ENCODE data around the gene NOS3.

The NOS3 gene

GRCh38 chr7:150980663-150981062 lies 10.2 kb upstream of the NOS3 start:
- DNase-seq: no peak

- no peak for DNase-seq
These were observed 9.2 kb upstream of the NOS3 start for GRCh38 chr7:150981644-150982043.

- DNase-seq: no peak
These were observed 8.5 kb upstream of the NOS3 start for GRCh38 chr7:150982351-150982750.

GRCh38 chr7:150983893-150984368 lies 6.9 kb upstream of the NOS3 start:
- DNase-seq: peak; percentile 42

GRCh38 chr7:150986099-150986512 lies 4.7 kb upstream of the NOS3 start:
- DNase-seq: peak; percentile 44

GRCh38 chr7:150986556-150986955 lies 4.3 kb upstream of the NOS3 start:
- DNase-seq: no peak

- DNase-seq: peak; percentile 60
These were observed 2.3 kb upstream of the NOS3 start for GRCh38 chr7:150988230-150989226.

GRCh38 chr7:150989456-150989855 lies 1.4 kb upstream of the NOS3 start:
- DNase-seq: no peak

GRCh38 chr7:150992051-150992640 lies 1.3 kb downstream of the NOS3 start:
- no peak for DNase-seq

- no peak for DNase-seq
These were observed 2.1 kb downstream of the NOS3 start for GRCh38 chr7:150992833-150993302.

- DNase-seq: no peak
These were observed 2.7 kb downstream of the NOS3 start for GRCh38 chr7:150993511-150993910.

- DNase-seq: no peak
These were observed 3.5 kb downstream of the NOS3 start for GRCh38 chr7:150994141-150994837.

- DNase-seq: no peak
These were observed 4.2 kb downstream of the NOS3 start for GRCh38 chr7:150994838-150995510.

- DNase-seq: no peak
These were observed 5.7 kb downstream of the NOS3 start for GRCh38 chr7:150996376-150997074.

GRCh38 chr7:150997075-150997511 lies 6.3 kb downstream of the NOS3 start:
- DNase-seq: no peak

- no peak for DNase-seq
These were observed 7.0 kb downstream of the NOS3 start for GRCh38 chr7:150997817-150998216.

GRCh38 chr7:150998341-150998740 lies 7.5 kb downstream of the NOS3 start:
- DNase-seq: no peak

- no peak for DNase-seq
These were observed 8.2 kb downstream of the NOS3 start for GRCh38 chr7:150999001-150999400.

- no peak for DNase-seq
These were observed 8.8 kb downstream of the NOS3 start for GRCh38 chr7:150999497-151000230.

GRCh38 chr7:151000897-151001495 lies 10.2 kb downstream of the NOS3 start:
- DNase-seq: no peak

GRCh38 chr7:151001546-151001945 lies 10.7 kb downstream of the NOS3 start:
- DNase-seq: no peak

Measured in central memory CD4-positive, alpha-beta T cell (primary cell).